Skeletal muscle tissue (tissue), 4 donors: ENCODE results near the gene PRIM1. TPM values are rescaled to one million over a fixed set of nuclear protein-coding genes. Genes with fewer than 3 reads are reported as not detected.
"Not testable (repeated sequence)": the region's sequence is repeated elsewhere in the genome, so short reads cannot be mapped to it uniquely, and the experiment has no call there.

Experiments
- H3K27ac ChIP-seq: one replicate; pipeline ENCODE4 v1.7.0; 2013; ENCODE audit warnings: mild to moderate bottlenecking, low read depth, low read length, inconsistent platforms
- H3K27me3 ChIP-seq, 3 donors: one replicate each; pipeline ENCODE4 v1.7.0; 2013; ENCODE audit warnings: low read length in 3 of 3; ENCODE audit not compliant: control insufficient read depth in 3 of 3, insufficient read depth in 3 of 3
- H3K36me3 ChIP-seq, 3 donors: one replicate each; pipeline ENCODE4 v1.7.0; 2013; ENCODE audit warnings: low read length in 3 of 3; ENCODE audit not compliant: control insufficient read depth in 3 of 3, insufficient read depth in 3 of 3
- H3K4me1 ChIP-seq, 3 donors: one replicate each; pipeline ENCODE4 v1.7.0; 2013; ENCODE audit warnings: low read length in 3 of 3, mild to moderate bottlenecking in 3 of 3; ENCODE audit not compliant: control insufficient read depth in 3 of 3, insufficient read depth in 3 of 3
- H3K4me3 ChIP-seq, 3 donors: one replicate each; pipeline ENCODE4 v1.7.0; 2013; ENCODE audit warnings: low read length in 3 of 3
- H3K9ac ChIP-seq, 3 donors: one replicate each; pipeline ENCODE4 v1.7.0; 2013; ENCODE audit warnings: low read length in 3 of 3, mild to moderate bottlenecking in 3 of 3, moderate library complexity in 2 of 3, low read depth in 1 of 3
- H3K9me3 ChIP-seq, 3 donors: one replicate each; pipeline ENCODE4 v1.7.0; 2013; ENCODE audit warnings: low read length in 3 of 3; ENCODE audit not compliant: control insufficient read depth in 3 of 3
- total RNA-seq: library from RNA; depleted of rRNA; stranded (reverse); fragments of >200 nt; gene quantifications from one replicate; pipeline ENCODE4 v1.2.3, GENCODE V29; 2014
- donor health status: Osteomylitis.

Gene PRIM1
- total RNA-seq, 1 donor from 2014 or later = 14.6 TPM

DNA sequence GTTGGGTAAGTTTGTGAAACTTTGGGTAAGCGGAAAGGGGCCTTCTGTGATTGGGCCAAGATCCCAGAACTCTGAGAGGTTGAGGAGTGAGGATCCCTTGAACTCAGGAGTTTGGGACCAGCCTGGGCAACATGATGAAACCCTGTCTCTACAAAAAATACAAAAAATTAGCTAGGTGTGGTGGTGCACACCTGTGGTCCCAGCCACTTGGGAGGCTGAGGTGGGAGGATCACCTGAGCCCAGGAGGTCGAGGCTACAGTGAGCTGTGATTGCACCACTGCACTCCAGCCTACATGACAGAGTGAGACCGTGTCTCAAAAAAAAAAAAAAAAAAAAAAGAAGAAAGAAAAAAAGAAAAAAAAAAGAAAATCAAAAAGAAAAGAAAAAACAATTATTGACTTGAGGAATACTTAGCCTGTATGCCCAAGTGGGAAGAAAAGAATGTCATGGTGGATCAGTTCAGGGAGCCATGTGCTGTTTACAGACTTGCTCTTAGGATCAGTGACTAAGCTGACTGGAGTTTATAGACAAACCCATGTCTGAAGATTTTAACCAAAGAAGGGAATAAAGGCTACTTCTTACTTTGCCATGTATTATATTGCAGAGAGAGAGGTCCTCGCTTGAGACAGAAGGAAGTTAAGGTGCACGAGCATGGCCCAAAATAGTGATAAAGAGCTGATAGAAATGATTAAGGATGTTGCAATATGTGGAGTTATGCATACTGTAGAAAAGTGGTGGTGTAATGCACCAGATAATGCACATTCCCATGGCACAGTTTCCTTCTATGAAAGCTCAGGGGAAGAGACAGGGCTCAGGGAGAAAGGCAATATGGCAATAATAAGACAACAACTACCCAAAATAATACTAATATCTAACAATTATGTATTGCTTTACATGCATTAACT lies 11.9 kb upstream of the PRIM1 start:
- H3K27me3 ChIP-seq = no peaks in the 10 kb centered on the region
- no peaks in the 10 kb centered on the region for H3K36me3 ChIP-seq
- H3K9me3 ChIP-seq = no peaks in the 10 kb centered on the region
- no peak overlapping the region for H3K27ac ChIP-seq
- no peak overlapping the region for H3K4me3 ChIP-seq
- H3K9ac ChIP-seq = no peak overlapping the region
- H3K4me1 ChIP-seq = no peaks in the 10 kb centered on the region

DNA sequence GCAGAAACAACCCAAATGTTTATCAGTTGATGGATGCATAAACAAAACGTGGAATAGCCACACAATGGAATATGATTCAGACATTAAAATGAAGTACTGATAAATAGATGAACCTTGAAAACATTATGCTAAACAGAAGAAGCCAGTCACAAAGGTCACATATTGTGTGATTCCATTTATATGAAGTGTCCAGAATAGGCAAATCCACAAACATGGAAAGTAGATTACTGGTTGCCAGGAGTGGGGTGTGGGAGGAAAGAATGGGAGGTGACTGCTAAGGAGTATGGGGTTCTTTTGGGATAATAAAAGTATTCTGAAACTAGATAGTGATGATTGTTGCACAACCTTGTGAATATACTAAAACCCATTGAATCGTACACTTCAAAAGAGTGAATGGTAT lies 9.7 kb upstream of the PRIM1 start:
- Histone ChIP-seq H3K36me3 (no peaks in the 10 kb centered on the region), H3K4me1 (no peaks in the 10 kb centered on the region), H3K27ac (no peak overlapping the region), H3K9me3 (no peaks in the 10 kb centered on the region), H3K4me3 (no peak overlapping the region), H3K9ac (no peak overlapping the region), H3K27me3 (no peaks in the 10 kb centered on the region)

DNA sequence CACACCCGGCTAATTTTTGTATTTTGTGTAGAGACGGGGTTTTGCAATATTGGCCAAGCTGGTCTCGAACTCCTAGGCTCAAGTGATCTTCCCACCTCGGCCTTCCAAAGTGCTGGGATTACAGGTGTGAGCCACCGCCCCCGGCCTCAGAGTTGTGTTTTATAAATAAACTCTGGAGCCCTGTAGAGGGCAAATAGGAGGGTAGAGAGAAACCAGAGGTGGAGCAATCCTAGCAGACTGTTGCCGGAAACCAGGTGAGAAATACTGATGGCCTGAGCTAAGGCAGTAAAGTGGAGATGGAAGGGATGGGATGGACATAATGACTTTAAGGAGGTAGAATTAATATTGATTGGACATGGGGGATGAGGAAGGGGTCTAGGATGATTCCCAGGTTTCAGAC lies 8.3 kb upstream of the PRIM1 start:
- H3K9ac ChIP-seq = no peak overlapping the region
- no peaks in the 10 kb centered on the region for H3K27me3 ChIP-seq
- no peaks in the 10 kb centered on the region for H3K4me1 ChIP-seq
- H3K4me3 ChIP-seq = no peak overlapping the region
- no peak overlapping the region for H3K27ac ChIP-seq
- H3K9me3 ChIP-seq = no peaks in the 10 kb centered on the region
- no peaks in the 10 kb centered on the region for H3K36me3 ChIP-seq

DNA sequence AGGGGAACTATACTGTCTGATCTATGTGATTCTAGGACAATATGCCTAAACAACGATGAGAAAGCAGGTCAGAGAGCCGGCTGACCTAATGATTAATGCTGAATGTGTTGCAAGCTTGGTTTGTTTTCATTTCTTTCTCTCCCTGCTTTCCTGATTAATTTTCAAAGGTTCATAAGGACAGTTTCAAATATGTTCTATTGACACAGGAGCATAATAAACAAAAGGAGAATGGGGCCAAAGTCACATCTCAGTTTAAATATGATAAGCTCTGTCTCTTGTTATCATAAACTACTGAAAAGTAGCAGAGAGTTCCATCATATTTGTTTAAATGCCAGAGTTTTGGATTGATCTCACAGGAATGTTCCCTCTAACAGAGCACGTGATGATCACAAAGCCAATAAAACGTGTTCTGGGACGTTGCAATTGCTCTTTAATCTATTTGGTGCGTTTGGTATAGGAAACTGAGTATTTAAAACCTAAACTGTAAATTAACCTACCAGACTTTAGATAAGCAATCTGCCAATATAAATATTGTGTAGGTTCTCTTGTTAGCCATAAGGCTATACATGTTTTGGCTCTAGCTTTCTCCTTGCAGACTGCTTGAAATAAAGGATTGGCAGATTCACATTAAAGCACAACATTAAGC lies 7.3 kb upstream of the PRIM1 start:
- Histone ChIP-seq H3K4me1 (no peaks in the 10 kb centered on the region), H3K9me3 (no peaks in the 10 kb centered on the region), H3K9ac (no peak overlapping the region), H3K36me3 (no peaks in the 10 kb centered on the region), H3K4me3 (no peak overlapping the region), H3K27me3 (no peaks in the 10 kb centered on the region), H3K27ac (no peak overlapping the region)

DNA sequence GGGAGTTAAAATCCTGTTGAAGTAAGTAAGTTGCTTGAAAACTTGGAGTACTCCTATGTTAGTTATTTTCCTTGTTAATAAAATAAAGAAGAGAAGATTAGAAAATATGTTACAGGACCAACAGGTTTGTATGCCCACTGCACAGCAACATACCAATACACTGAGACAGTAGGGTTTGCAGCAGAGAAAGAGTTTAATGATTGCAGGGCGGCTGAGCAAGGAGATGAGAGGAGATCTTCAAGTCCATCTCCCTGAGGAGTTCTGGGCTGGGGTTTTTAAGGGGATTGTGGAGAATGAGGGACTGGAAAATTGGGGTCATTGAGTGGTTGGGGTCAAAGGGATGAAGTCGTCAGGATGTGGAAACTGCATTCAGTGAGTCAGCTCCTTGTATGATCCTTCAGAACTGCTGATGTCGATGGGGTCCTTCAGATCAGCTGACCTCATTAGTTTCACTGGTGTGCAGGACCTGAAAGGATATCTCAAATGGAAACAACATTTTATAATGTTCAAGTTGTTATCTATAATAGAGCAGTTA lies 6.7 kb upstream of the PRIM1 start:
- Histone ChIP-seq H3K4me1 (no peaks in the 10 kb centered on the region), H3K9me3 (no peaks in the 10 kb centered on the region), H3K9ac (no peak overlapping the region), H3K36me3 (no peaks in the 10 kb centered on the region), H3K27me3 (no peaks in the 10 kb centered on the region), H3K27ac (no peak overlapping the region), H3K4me3 (no peak overlapping the region)

DNA sequence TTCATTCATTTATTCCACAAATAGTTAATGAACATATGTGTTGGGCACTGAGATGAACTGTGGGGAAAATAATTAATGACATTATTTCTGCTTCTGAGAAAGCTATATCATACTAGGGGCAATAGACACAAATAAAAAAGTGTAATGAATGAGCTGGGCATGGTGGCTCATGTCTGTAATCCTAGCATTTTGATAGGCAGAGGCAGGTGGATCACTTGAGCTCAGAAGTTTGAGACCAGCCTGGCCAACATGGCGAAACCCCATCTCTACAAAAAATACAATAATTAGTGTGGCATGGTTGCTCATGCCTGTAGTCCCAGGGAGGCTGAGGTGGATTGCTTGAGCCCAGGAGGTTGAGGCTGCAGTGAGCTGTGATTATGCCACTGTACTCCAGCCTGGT lies 5.8 kb upstream of the PRIM1 start:
- H3K9me3 ChIP-seq, H3K4me3 ChIP-seq, H3K9ac ChIP-seq, H3K36me3 ChIP-seq, H3K4me1 ChIP-seq, H3K27ac ChIP-seq, H3K27me3 ChIP-seq: not testable (repeated sequence)

DNA sequence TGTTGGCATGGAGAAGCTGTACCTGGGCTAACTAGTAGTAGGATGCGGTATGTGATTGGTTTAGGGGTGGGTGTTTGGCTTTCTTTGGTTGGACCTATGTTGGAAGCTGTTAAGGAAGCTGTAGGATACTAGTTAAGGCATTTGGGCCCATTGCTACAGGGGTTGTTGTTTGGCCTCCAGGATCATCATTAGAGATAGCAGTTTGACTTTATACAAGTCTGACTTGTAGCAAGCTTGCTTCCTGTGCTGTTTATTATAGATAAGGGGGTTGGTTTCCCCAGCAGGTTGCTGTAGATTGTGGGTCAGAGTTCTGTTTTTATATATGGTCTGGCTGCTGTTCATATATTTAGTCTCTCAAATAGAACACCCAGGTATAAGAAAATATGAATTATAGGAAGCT lies 1.4 kb upstream of the PRIM1 start:
- H3K9me3 ChIP-seq = no peaks in the 10 kb centered on the region
- no peaks in the 10 kb centered on the region for H3K36me3 ChIP-seq
- H3K27me3 ChIP-seq = no peaks in the 10 kb centered on the region
- H3K9ac ChIP-seq = no peak overlapping the region
- no peak overlapping the region for H3K27ac ChIP-seq
- H3K4me1 ChIP-seq = peaks cover 5 to 10% (median 5%) of the 10 kb centered on the region in 3 donors
- H3K4me3 ChIP-seq = no peak overlapping the region

DNA sequence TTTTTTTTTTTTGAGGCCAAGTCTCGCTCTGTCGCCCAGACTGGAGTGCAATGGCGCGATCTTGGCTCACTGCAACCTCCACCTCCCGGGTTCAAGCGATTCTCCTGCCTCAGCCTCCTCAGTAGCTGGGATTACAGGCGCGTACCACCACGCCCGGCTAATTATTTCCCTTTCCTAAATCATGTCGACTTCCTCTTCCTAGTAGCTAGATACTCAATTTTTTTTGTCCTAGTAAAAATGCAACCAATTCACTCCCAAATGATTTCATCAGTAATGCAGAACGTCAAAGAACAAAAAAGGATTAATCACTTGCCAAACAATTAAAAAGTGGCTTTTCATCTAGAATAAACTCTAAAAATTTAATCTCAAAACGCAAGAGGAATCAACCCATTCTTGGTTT lies 1.5 kb downstream of the PRIM1 start:
- H3K9ac ChIP-seq, H3K36me3 ChIP-seq, H3K27ac ChIP-seq, H3K27me3 ChIP-seq, H3K9me3 ChIP-seq, H3K4me3 ChIP-seq: not testable (repeated sequence)
- H3K4me1 ChIP-seq = peaks cover 5 to 10% (median 5%) of the 10 kb centered on the region in 3 donors

DNA sequence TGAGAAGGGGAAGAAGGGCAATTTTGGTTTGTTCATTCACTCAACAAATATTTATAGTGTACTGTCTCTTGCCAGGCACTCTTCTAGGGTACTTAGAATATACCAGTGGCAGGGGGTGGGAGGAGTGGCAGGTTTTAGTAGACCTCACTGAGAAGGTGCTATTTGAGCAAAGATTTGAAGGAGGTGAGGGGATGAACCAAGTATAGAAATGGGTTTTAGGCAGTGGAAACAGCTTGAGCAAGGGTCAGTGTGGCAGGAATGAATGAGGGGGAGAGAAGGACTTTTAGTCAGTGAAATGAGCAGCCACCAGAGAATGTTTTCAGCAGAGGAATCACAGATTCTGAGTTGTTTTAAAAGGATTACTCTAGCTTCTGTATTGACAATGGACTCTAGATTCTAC lies 2.3 kb downstream of the PRIM1 start:
- no peaks in the 10 kb centered on the region for H3K9me3 ChIP-seq
- H3K4me3 ChIP-seq = no peak overlapping the region
- no peaks in the 10 kb centered on the region for H3K27me3 ChIP-seq
- no peak overlapping the region for H3K27ac ChIP-seq
- peaks cover 0 to 12% (median 4%) of the 10 kb centered on the region in 3 donors for H3K36me3 ChIP-seq
- H3K4me1 ChIP-seq = peaks cover 5 to 10% (median 5%) of the 10 kb centered on the region in 3 donors
- no peak overlapping the region for H3K9ac ChIP-seq

DNA sequence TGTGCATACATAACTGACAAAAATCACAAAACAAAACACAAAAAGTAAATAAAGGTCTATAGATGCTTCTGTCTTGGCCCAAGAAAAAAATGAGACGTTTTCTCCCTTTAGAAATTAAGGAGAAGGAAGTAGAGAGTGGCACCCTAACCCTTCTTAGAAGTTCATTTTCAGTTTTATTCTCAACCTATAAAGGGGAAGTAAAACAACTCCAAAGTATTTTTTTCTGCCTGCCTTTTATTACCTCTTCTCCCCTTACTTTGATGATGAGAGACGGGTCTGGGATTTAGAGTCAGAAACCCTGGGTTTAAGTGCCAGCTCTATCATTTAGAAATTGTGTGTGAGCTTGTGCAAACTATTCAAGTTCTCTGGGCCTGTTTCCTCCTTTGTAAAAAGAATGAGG lies 2.8 kb downstream of the PRIM1 start:
- Histone ChIP-seq H3K4me1 (peaks cover 5 to 10% (median 5%) of the 10 kb centered on the region in 3 donors), H3K27ac (no peak overlapping the region), H3K9me3 (no peaks in the 10 kb centered on the region), H3K4me3 (no peak overlapping the region), H3K36me3 (peaks cover 0 to 12% (median 7%) of the 10 kb centered on the region in 3 donors), H3K9ac (no peak overlapping the region), H3K27me3 (no peaks in the 10 kb centered on the region)
